ENCODE measurements around the gene ALKBH5.

GRCh38 chr17:18185391-18185790 lies 1.8 kb downstream of the ALKBH5 start:
- no peak for TF ChIP-seq CTCF (IDR thresholded peaks at IDR 0.05; ENCODE audit: poor library complexity, severe bottlenecking)
- TF ChIP-seq EP300 (conservative IDR thresholded peaks at IDR 0.05; ENCODE audit: poor library complexity, severe bottlenecking), result no peak
- TF ChIP-seq MXI1 (conservative IDR thresholded peaks at IDR 0.05; ENCODE audit: poor library complexity, severe bottlenecking), result no peak
- TF ChIP-seq POLR2AphosphoS5 (IDR thresholded peaks at IDR 0.05), result no peak
- TF ChIP-seq, protein P1, sequence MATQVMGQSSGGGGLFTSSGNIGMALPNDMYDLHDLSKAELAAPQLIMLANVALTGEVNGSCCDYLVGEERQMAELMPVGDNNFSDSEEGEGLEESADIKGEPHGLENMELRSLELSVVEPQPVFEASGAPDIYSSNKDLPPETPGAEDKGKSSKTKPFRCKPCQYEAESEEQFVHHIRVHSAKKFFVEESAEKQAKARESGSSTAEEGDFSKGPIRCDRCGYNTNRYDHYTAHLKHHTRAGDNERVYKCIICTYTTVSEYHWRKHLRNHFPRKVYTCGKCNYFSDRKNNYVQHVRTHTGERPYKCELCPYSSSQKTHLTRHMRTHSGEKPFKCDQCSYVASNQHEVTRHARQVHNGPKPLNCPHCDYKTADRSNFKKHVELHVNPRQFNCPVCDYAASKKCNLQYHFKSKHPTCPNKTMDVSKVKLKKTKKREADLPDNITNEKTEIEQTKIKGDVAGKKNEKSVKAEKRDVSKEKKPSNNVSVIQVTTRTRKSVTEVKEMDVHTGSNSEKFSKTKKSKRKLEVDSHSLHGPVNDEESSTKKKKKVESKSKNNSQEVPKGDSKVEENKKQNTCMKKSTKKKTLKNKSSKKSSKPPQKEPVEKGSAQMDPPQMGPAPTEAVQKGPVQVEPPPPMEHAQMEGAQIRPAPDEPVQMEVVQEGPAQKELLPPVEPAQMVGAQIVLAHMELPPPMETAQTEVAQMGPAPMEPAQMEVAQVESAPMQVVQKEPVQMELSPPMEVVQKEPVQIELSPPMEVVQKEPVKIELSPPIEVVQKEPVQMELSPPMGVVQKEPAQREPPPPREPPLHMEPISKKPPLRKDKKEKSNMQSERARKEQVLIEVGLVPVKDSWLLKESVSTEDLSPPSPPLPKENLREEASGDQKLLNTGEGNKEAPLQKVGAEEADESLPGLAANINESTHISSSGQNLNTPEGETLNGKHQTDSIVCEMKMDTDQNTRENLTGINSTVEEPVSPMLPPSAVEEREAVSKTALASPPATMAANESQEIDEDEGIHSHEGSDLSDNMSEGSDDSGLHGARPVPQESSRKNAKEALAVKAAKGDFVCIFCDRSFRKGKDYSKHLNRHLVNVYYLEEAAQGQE (IDR thresholded peaks at IDR 0.05; ENCODE audit: borderline replicate concordance), result no peak
- TF ChIP-seq EZH2 (IDR thresholded peaks at IDR 0.05; ENCODE audit: borderline replicate concordance, insufficient read depth, low read length, poor library complexity, severe bottlenecking), result no peak
- no peak for TF ChIP-seq RAD21 (conservative IDR thresholded peaks at IDR 0.05)
- no peak for TF ChIP-seq TAF1 (IDR thresholded peaks at IDR 0.05; ENCODE audit: low read depth)

Data from neural cell (in vitro differentiated cells).